ENCODE data around the gene DOK3.

DOK3 gene

DNA sequence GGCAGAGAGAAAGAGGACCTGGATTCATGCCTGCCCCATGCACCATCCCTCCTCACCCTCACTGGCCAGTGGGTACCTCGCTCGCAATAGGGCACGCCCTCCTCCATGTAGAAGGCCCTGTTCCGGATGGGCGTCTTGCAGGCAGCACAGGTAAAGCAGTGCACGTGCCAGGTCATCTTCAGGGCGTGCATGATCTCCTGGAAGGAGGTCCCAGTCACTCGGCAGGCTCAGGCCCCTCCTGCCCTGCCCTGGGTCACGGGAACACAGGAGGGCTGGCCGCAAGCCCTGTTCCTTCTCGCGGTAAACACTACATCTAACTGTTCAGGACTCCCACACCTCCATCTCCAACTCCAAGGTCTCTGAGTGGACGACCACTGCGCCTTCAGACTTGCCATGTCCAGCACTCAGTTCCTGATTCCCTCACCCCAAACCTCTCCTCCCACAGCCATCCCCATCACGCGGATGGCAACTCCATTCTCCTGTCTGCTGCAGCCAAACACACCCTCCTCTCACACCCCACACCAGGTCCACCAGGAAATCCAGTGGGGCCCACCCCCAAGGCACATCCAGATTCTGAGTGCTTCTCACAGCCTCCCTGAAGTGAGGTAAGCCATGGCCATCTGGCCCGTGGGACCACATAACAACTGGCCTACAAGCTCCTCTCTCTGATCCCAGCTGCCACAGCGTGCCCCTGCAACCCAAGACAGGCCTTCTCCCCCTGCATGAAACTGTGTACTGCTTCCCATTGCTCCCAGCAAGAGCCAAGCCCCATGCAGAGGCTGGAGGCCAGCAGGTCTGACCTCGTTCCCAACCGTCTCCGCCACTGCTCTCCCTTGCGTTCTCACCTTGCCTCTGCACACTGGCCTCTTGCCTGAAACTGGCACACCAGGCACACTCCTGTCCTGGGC, 25.4 kb downstream of the DOK3 start:
- Histone ChIP-seq H3K4me1 (ENCODE audit: control insufficient read depth, insufficient read depth, low read depth, low read length) (peaks cover 69% of the 10 kb centered on the region), H2BK120ac (ENCODE audit: low read depth, low read length) (no peak overlapping the region), H2AK5ac (ENCODE audit: low read length, severe bottlenecking) (no peak overlapping the region), H3K4ac (ENCODE audit: low read depth in 1 of 2, low read length in 2 of 2) (no peak overlapping the region), H3K4me2 (ENCODE audit: low read length, poor library complexity, severe bottlenecking) (no peak overlapping the region), H2BK12ac (ENCODE audit: low read length in 2 of 2) (no peak overlapping the region), H3K27ac (ENCODE audit: low read length, poor library complexity, severe bottlenecking) (peak overlapping the region; percentile 45), H2BK15ac (ENCODE audit: low read depth, poor library complexity, severe bottlenecking) (no peak overlapping the region), H3K9me3 (ENCODE audit: control insufficient read depth, low read length) (no peaks in the 10 kb centered on the region), H3K36me3 (ENCODE audit: control insufficient read depth in 1 of 2, insufficient read depth in 2 of 2, low read depth in 1 of 2, low read length in 2 of 2) (peaks cover 68 to 89% of the 10 kb centered on the region in 2 experiments), H2BK5ac (ENCODE audit: low read depth, low read length, poor library complexity, severe bottlenecking) (no peak overlapping the region), H4K91ac (ENCODE audit: low read length) (no peak overlapping the region), H3K18ac (ENCODE audit: low read depth in 1 of 2, low read length in 2 of 2) (no peak overlapping the region), H4K8ac (ENCODE audit: low read length) (peak overlapping the region; percentile 38), H3K79me1 (replicated peaks; ENCODE audit: low read length, poor library complexity, severe bottlenecking) (peaks cover 11% of the 10 kb centered on the region), H3K23ac (ENCODE audit: low read length in 2 of 2) (peak overlapping the region in 1 of 2 experiments; percentile 35), H3K14ac (ENCODE audit: low read length in 2 of 2) (no peak overlapping the region), H2AFZ (ENCODE audit: low read depth, low read length) (no peak overlapping the region), H3K4me3 (ENCODE audit: insufficient read depth in 1 of 2, low read depth in 1 of 2, low read length in 2 of 2) (no peak overlapping the region), H3K27me3 (ENCODE audit: control insufficient read depth in 1 of 2, insufficient read depth in 1 of 2, low read length in 2 of 2) (no peaks in the 10 kb centered on the region), H3K9ac (ENCODE audit: low read length) (no peak overlapping the region)
- WGBS = 93% methylated on average over 22 of the region's 22 CpGs
- no peak for DNase-seq

GRCh38 chr5:177483042-177483441, 26.6 kb downstream of the DOK3 start:
- no peak overlapping the region for H2AK5ac ChIP-seq (ENCODE audit: low read length, severe bottlenecking)
- no peak overlapping the region for H3K4me3 ChIP-seq (ENCODE audit: insufficient read depth in 1 of 2, low read depth in 1 of 2, low read length in 2 of 2)
- no peak overlapping the region for H2BK12ac ChIP-seq (ENCODE audit: low read length in 2 of 2)
- no peak overlapping the region for H3K18ac ChIP-seq (ENCODE audit: low read depth in 1 of 2, low read length in 2 of 2)
- H3K27me3 ChIP-seq (ENCODE audit: control insufficient read depth in 1 of 2, insufficient read depth in 1 of 2, low read length in 2 of 2) = no peaks in the 10 kb centered on the region
- H2AFZ ChIP-seq (ENCODE audit: low read depth, low read length) = no peak overlapping the region
- no peak overlapping the region for H4K91ac ChIP-seq (ENCODE audit: low read length)
- no peak for DNase-seq
- no peak overlapping the region for H2BK120ac ChIP-seq (ENCODE audit: low read depth, low read length)
- no peak overlapping the region for H3K4ac ChIP-seq (ENCODE audit: low read depth in 1 of 2, low read length in 2 of 2)
- peaks cover 57 to 80% of the 10 kb centered on the region in 2 experiments for H3K36me3 ChIP-seq (ENCODE audit: control insufficient read depth in 1 of 2, insufficient read depth in 2 of 2, low read depth in 1 of 2, low read length in 2 of 2)
- peaks cover 69% of the 10 kb centered on the region for H3K4me1 ChIP-seq (ENCODE audit: control insufficient read depth, insufficient read depth, low read depth, low read length)
- no peak overlapping the region for H4K8ac ChIP-seq (ENCODE audit: low read length)
- no peak overlapping the region for H3K23ac ChIP-seq (ENCODE audit: low read length in 2 of 2)
- no peaks in the 10 kb centered on the region for H3K9me3 ChIP-seq (ENCODE audit: control insufficient read depth, low read length)
- H3K4me2 ChIP-seq (ENCODE audit: low read length, poor library complexity, severe bottlenecking) = no peak overlapping the region
- H2BK15ac ChIP-seq (ENCODE audit: low read depth, poor library complexity, severe bottlenecking) = no peak overlapping the region
- H3K79me1 ChIP-seq (replicated peaks; ENCODE audit: low read length, poor library complexity, severe bottlenecking) = peaks cover 9% of the 10 kb centered on the region
- no peak overlapping the region for H3K9ac ChIP-seq (ENCODE audit: low read length)
- H3K27ac ChIP-seq (ENCODE audit: low read length, poor library complexity, severe bottlenecking) = peak overlapping the region; percentile 45
- H3K14ac ChIP-seq (ENCODE audit: low read length in 2 of 2) = peak overlapping the region in 1 of 2 experiments; percentile 2
- H2BK5ac ChIP-seq (ENCODE audit: low read depth, low read length, poor library complexity, severe bottlenecking) = no peak overlapping the region
- WGBS = 99% methylated on average over 7 of the region's 9 CpGs

- H3K4me3 ChIP-seq (ENCODE audit: insufficient read depth in 1 of 2, low read depth in 1 of 2, low read length in 2 of 2) = no peak overlapping the region
- WGBS = 95% methylated on average over 10 of the region's 10 CpGs
- H3K36me3 ChIP-seq (ENCODE audit: control insufficient read depth in 1 of 2, insufficient read depth in 2 of 2, low read depth in 1 of 2, low read length in 2 of 2) = peaks cover 50 to 74% of the 10 kb centered on the region in 2 experiments
Observed at GRCh38 chr5:177482359-177482795, 27.2 kb downstream of the DOK3 start.

GRCh38 chr5:177479774-177480173, 29.9 kb downstream of the DOK3 start:
- peaks cover 6% of the 10 kb centered on the region for H3K79me1 ChIP-seq (replicated peaks; ENCODE audit: low read length, poor library complexity, severe bottlenecking)
- H2BK120ac ChIP-seq (ENCODE audit: low read depth, low read length) = no peak overlapping the region
- no peak overlapping the region for H4K8ac ChIP-seq (ENCODE audit: low read length)
- peak overlapping the region in 1 of 2 experiments; percentile 25 for H3K18ac ChIP-seq (ENCODE audit: low read depth in 1 of 2, low read length in 2 of 2)
- H3K9ac ChIP-seq (ENCODE audit: low read length) = peak overlapping the region; percentile 54
- H3K14ac ChIP-seq (ENCODE audit: low read length in 2 of 2) = no peak overlapping the region
- peaks cover 67% of the 10 kb centered on the region for H3K4me1 ChIP-seq (ENCODE audit: control insufficient read depth, insufficient read depth, low read depth, low read length)
- peak overlapping the region in 1 of 2 experiments; percentile 0 for H3K4me3 ChIP-seq (ENCODE audit: insufficient read depth in 1 of 2, low read depth in 1 of 2, low read length in 2 of 2)
- no peak overlapping the region for H2BK5ac ChIP-seq (ENCODE audit: low read depth, low read length, poor library complexity, severe bottlenecking)
- H3K9me3 ChIP-seq (ENCODE audit: control insufficient read depth, low read length) = no peaks in the 10 kb centered on the region
- H4K91ac ChIP-seq (ENCODE audit: low read length) = no peak overlapping the region
- peak; percentile 85 for DNase-seq
- H3K27ac ChIP-seq (ENCODE audit: low read length, poor library complexity, severe bottlenecking) = peak overlapping the region; percentile 84
- 76% methylated on average over 14 of the region's 14 CpGs for WGBS
- no peak overlapping the region for H3K4me2 ChIP-seq (ENCODE audit: low read length, poor library complexity, severe bottlenecking)
- H3K4ac ChIP-seq (ENCODE audit: low read depth in 1 of 2, low read length in 2 of 2) = no peak overlapping the region
- H2AFZ ChIP-seq (ENCODE audit: low read depth, low read length) = no peak overlapping the region
- no peaks in the 10 kb centered on the region for H3K27me3 ChIP-seq (ENCODE audit: control insufficient read depth in 1 of 2, insufficient read depth in 1 of 2, low read length in 2 of 2)
- no peak overlapping the region for H2AK5ac ChIP-seq (ENCODE audit: low read length, severe bottlenecking)
- peaks cover 28 to 49% of the 10 kb centered on the region in 2 experiments for H3K36me3 ChIP-seq (ENCODE audit: control insufficient read depth in 1 of 2, insufficient read depth in 2 of 2, low read depth in 1 of 2, low read length in 2 of 2)
- no peak overlapping the region for H3K23ac ChIP-seq (ENCODE audit: low read length in 2 of 2)
- H2BK15ac ChIP-seq (ENCODE audit: low read depth, poor library complexity, severe bottlenecking) = no peak overlapping the region
- H2BK12ac ChIP-seq (ENCODE audit: low read length in 2 of 2) = no peak overlapping the region

More at GRCh38 chr5:177482359-177482795, 27.2 kb downstream of the DOK3 start:
- Histone ChIP-seq H2AFZ (ENCODE audit: low read depth, low read length) (no peak overlapping the region), H2BK12ac (ENCODE audit: low read length in 2 of 2) (no peak overlapping the region), H3K27me3 (ENCODE audit: control insufficient read depth in 1 of 2, insufficient read depth in 1 of 2, low read length in 2 of 2) (no peaks in the 10 kb centered on the region), H3K4ac (ENCODE audit: low read depth in 1 of 2, low read length in 2 of 2) (peak overlapping the region in 1 of 2 experiments; percentile 20), H3K27ac (ENCODE audit: low read length, poor library complexity, severe bottlenecking) (peak overlapping the region; percentile 39), H2AK5ac (ENCODE audit: low read length, severe bottlenecking) (no peak overlapping the region), H3K4me1 (ENCODE audit: control insufficient read depth, insufficient read depth, low read depth, low read length) (peaks cover 68% of the 10 kb centered on the region), H3K9ac (ENCODE audit: low read length) (no peak overlapping the region), H3K79me1 (replicated peaks; ENCODE audit: low read length, poor library complexity, severe bottlenecking) (peaks cover 9% of the 10 kb centered on the region), H3K4me2 (ENCODE audit: low read length, poor library complexity, severe bottlenecking) (no peak overlapping the region), H4K8ac (ENCODE audit: low read length) (peak overlapping the region; percentile 16), H3K14ac (ENCODE audit: low read length in 2 of 2) (no peak overlapping the region), H2BK5ac (ENCODE audit: low read depth, low read length, poor library complexity, severe bottlenecking) (no peak overlapping the region), H2BK120ac (ENCODE audit: low read depth, low read length) (no peak overlapping the region), H4K91ac (ENCODE audit: low read length) (no peak overlapping the region), H3K9me3 (ENCODE audit: control insufficient read depth, low read length) (no peaks in the 10 kb centered on the region), H2BK15ac (ENCODE audit: low read depth, poor library complexity, severe bottlenecking) (no peak overlapping the region), H3K23ac (ENCODE audit: low read length in 2 of 2) (no peak overlapping the region), H3K18ac (ENCODE audit: low read depth in 1 of 2, low read length in 2 of 2) (peak overlapping the region in 1 of 2 experiments; percentile 38)
- no peak for DNase-seq

All from mesenchymal stem cell (in vitro differentiated cells and primary cell).